Astrocyte (in vitro differentiated cells and primary cell): ENCODE results near the gene ROBO2. TPM values are rescaled to one million over a fixed set of nuclear protein-coding genes. Genes with fewer than 3 reads are reported as not detected.

Source experiments
- DNase-seq: peaks from one replicate; pipeline ENCODE4 v3.0.0-alpha.2; 2010; ENCODE audit warnings: low read depth
- FAIRE-seq: peaks from 2 replicates; lab custom pipeline; 2011; peaks lifted over from hg19 to GRCh38; lab: Jason Lieb, UNC
- H2AFZ ChIP-seq: 2 replicates; pipeline ENCODE4 v1.6.0; 2012; ENCODE audit warnings: low read depth, low read length, inconsistent platforms
- H3K27ac ChIP-seq: 2 replicates; pipeline ENCODE4 v1.5.1; 2011; ENCODE audit warnings: low read depth, low read length, inconsistent platforms
- H3K27me3 ChIP-seq: 2 replicates; pipeline ENCODE4 v1.6.0; 2011; ENCODE audit warnings: low read length, inconsistent platforms; ENCODE audit not compliant: insufficient read depth
- H3K36me3 ChIP-seq: 2 replicates; pipeline ENCODE4 v1.5.1; 2011; ENCODE audit warnings: low read length, inconsistent platforms; ENCODE audit not compliant: insufficient read depth
- H3K4me1 ChIP-seq: 2 replicates; pipeline ENCODE4 v1.5.1; 2011; ENCODE audit warnings: low read length, inconsistent platforms; ENCODE audit not compliant: insufficient read depth
- H3K4me2 ChIP-seq: 2 replicates; pipeline ENCODE4 v1.6.0; 2012; ENCODE audit warnings: low read length, inconsistent platforms
- H3K4me3 ChIP-seq: 2 replicates; pipeline ENCODE4 v1.5.1; 2011; ENCODE audit warnings: low read depth, mild to moderate bottlenecking, low read length, inconsistent platforms; ENCODE audit not compliant: insufficient read depth
- H3K79me2 ChIP-seq: 2 replicates; pipeline ENCODE4 v1.6.0; 2012; ENCODE audit warnings: mild to moderate bottlenecking, low read length, inconsistent platforms; ENCODE audit not compliant: insufficient read depth
- H3K9ac ChIP-seq: 2 replicates; pipeline ENCODE4 v1.6.0; 2012; ENCODE audit warnings: mild to moderate bottlenecking, low read length, inconsistent platforms
- H3K9me3 ChIP-seq: 2 replicates; pipeline ENCODE4 v1.5.1; 2012; ENCODE audit warnings: low read depth, mild to moderate bottlenecking, low read length, inconsistent platforms; ENCODE audit not compliant: insufficient read depth
- H4K20me1 ChIP-seq: 2 replicates; pipeline ENCODE4 v1.6.0; 2012; ENCODE audit warnings: low read length, inconsistent platforms; ENCODE audit not compliant: insufficient read depth
- H3K27ac Mint-ChIP-seq: one replicate; pipeline ENCODE4 v1.8.0; 2021; ENCODE audit warnings: mild to moderate bottlenecking, mixed read lengths; ENCODE audit not compliant: unreplicated experiment
- H3K27me3 Mint-ChIP-seq: one replicate; pipeline ENCODE4 v1.8.0; 2021; ENCODE audit warnings: low read depth, mixed read lengths; ENCODE audit not compliant: unreplicated experiment
- H3K36me3 Mint-ChIP-seq: one replicate; pipeline ENCODE4 v1.8.0; 2021; ENCODE audit warnings: low read depth, mixed read lengths; ENCODE audit not compliant: unreplicated experiment
- H3K4me1 Mint-ChIP-seq: one replicate; pipeline ENCODE4 v1.8.0; 2021; ENCODE audit warnings: low read depth, mixed read lengths; ENCODE audit not compliant: unreplicated experiment
- H3K4me3 Mint-ChIP-seq: one replicate; pipeline ENCODE4 v1.8.0; 2021; ENCODE audit warnings: mild to moderate bottlenecking, moderate library complexity, mixed read lengths; ENCODE audit not compliant: unreplicated experiment
- H3K9me3 Mint-ChIP-seq: one replicate; pipeline ENCODE4 v1.8.0; 2021; ENCODE audit warnings: mild to moderate bottlenecking, mixed read lengths; ENCODE audit not compliant: unreplicated experiment
- EZH2 ChIP-seq: IDR thresholded peaks from 2 replicates; pipeline ENCODE4 v1.6.1; 2012; ENCODE audit warnings: mild to moderate bottlenecking, low read length, inconsistent platforms; ENCODE audit not compliant: insufficient read depth
- total RNA-seq: library from RNA; stranded (reverse); gene quantifications from 2 replicates; pipeline ENCODE4 v1.2.1, GENCODE V29; 2021
- TF ChIP-seq, protein P1 (sequence below): IDR thresholded peaks from 2 replicates; pipeline ENCODE4 v1.5.1; 2011; ENCODE audit warnings: low read depth, mild to moderate bottlenecking, inconsistent platforms, low read length, moderate library complexity; ENCODE audit not compliant: insufficient read depth

Gene ROBO2
- total RNA-seq, 1 donor from 2014 or later = 1.4 TPM

- no peak for TF ChIP-seq EZH2
- TF ChIP-seq, protein P1, sequence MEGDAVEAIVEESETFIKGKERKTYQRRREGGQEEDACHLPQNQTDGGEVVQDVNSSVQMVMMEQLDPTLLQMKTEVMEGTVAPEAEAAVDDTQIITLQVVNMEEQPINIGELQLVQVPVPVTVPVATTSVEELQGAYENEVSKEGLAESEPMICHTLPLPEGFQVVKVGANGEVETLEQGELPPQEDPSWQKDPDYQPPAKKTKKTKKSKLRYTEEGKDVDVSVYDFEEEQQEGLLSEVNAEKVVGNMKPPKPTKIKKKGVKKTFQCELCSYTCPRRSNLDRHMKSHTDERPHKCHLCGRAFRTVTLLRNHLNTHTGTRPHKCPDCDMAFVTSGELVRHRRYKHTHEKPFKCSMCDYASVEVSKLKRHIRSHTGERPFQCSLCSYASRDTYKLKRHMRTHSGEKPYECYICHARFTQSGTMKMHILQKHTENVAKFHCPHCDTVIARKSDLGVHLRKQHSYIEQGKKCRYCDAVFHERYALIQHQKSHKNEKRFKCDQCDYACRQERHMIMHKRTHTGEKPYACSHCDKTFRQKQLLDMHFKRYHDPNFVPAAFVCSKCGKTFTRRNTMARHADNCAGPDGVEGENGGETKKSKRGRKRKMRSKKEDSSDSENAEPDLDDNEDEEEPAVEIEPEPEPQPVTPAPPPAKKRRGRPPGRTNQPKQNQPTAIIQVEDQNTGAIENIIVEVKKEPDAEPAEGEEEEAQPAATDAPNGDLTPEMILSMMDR = no peak
- Mint-ChIP-seq H3K36me3 (no peaks in the 10 kb centered on the region), H3K4me1 (no peaks in the 10 kb centered on the region), H3K27ac (no peak overlapping the region), H3K9me3 (peaks cover 4% of the 10 kb centered on the region), H3K27me3 (no peaks in the 10 kb centered on the region), H3K4me3 (no peak overlapping the region)
- Histone ChIP-seq H3K9ac (no peak overlapping the region), H3K27me3 (no peaks in the 10 kb centered on the region), H4K20me1 (no peaks in the 10 kb centered on the region), H3K4me3 (no peak overlapping the region), H2AFZ (no peak overlapping the region), H3K4me2 (no peak overlapping the region), H3K4me1 (no peaks in the 10 kb centered on the region), H3K79me2 (no peaks in the 10 kb centered on the region), H3K9me3 (no peaks in the 10 kb centered on the region), H3K27ac (no peak overlapping the region), H3K36me3 (no peaks in the 10 kb centered on the region)
- FAIRE-seq (no peak), DNase-seq (no peak)
These were observed 646.7 kb downstream of the ROBO2 start for GRCh38 chr3:77686560-77686959.

DNA sequence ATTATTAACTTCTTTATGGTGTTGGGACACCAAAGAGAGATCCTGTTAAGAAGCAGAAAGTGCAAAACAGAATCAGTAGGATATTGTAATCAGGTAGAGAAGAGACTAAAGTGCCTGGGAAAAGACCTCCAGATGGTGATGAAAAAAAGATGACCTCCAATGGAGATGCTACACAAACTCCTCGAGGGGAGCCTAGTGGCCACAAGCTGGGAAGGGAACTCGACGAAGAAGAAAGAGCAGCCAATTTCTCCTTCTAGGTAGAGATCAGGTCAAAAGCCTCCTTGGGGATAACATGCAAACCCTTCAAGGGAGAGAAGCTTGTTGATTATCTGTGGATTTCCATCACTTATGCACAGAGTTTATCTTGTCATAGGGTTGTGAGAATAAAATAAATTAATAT is 647.6 kb downstream of the ROBO2 start:
- TF ChIP-seq EZH2 = no peak
- TF ChIP-seq, protein P1 = no peak
- H3K36me3 Mint-ChIP-seq = peaks cover 1% of the 10 kb centered on the region
- Histone ChIP-seq H3K27me3 (no peaks in the 10 kb centered on the region), H3K9ac (no peak overlapping the region), H3K4me2 (no peak overlapping the region), H3K4me3 (no peak overlapping the region), H3K27ac (no peak overlapping the region), H3K4me1 (no peaks in the 10 kb centered on the region), H2AFZ (no peak overlapping the region), H3K79me2 (no peaks in the 10 kb centered on the region), H3K9me3 (no peaks in the 10 kb centered on the region), H3K36me3 (no peaks in the 10 kb centered on the region), H4K20me1 (no peaks in the 10 kb centered on the region)
- no peaks in the 10 kb centered on the region for H3K4me1 Mint-ChIP-seq
- H3K27ac Mint-ChIP-seq = no peak overlapping the region
- no peaks in the 10 kb centered on the region for H3K9me3 Mint-ChIP-seq
- DNase-seq (no peak), FAIRE-seq (no peak)
- H3K4me3 Mint-ChIP-seq = no peak overlapping the region
- H3K27me3 Mint-ChIP-seq = no peaks in the 10 kb centered on the region

GRCh38 chr3:77690284-77690845 is 650.5 kb downstream of the ROBO2 start:
- H3K36me3 ChIP-seq = no peaks in the 10 kb centered on the region
- no peak overlapping the region for H3K9ac ChIP-seq
- Mint-ChIP-seq H3K27ac (no peak overlapping the region), H3K4me1 (no peaks in the 10 kb centered on the region), H3K27me3 (no peaks in the 10 kb centered on the region), H3K36me3 (peaks cover 1% of the 10 kb centered on the region), H3K9me3 (no peaks in the 10 kb centered on the region), H3K4me3 (no peak overlapping the region)
- H3K4me2 ChIP-seq = no peak overlapping the region
- H3K27ac ChIP-seq = no peak overlapping the region
- no peak overlapping the region for H3K4me3 ChIP-seq
- no peaks in the 10 kb centered on the region for H4K20me1 ChIP-seq
- no peaks in the 10 kb centered on the region for H3K9me3 ChIP-seq
- H3K79me2 ChIP-seq = no peaks in the 10 kb centered on the region
- DNase-seq (no peak), FAIRE-seq (no peak)
- H2AFZ ChIP-seq = no peak overlapping the region
- no peaks in the 10 kb centered on the region for H3K27me3 ChIP-seq
- H3K4me1 ChIP-seq = no peaks in the 10 kb centered on the region
- TF ChIP-seq, protein P1 = no peak
- no peak for TF ChIP-seq EZH2
